RWPE2 (cell line): ENCODE results near the gene STIM1.
A peak's percentile ranks its signal among the peaks of the same experiment; 100 is the strongest.

Source experiments
- ATAC-seq: fragments of 200-7000 bp; cut with Tn5 transposase; 3 replicates; pipeline ENCODE4 v1.9.1; 2021; ENCODE audit warnings: low read depth
- DNase-seq: peaks from one replicate; pipeline ENCODE4 v3.0.0-alpha.2; 2020; ENCODE audit warnings: low spot score
- H3K27ac ChIP-seq: fragments of 450-650 bp; 2 replicates; pipeline ENCODE4 v1.5.1; 2017; ENCODE audit warnings: mild to moderate bottlenecking; ENCODE audit not compliant: poor library complexity, severe bottlenecking
- H3K27me3 ChIP-seq: fragments of 250-450 bp; sonication (Bioruptor Pico); 2 replicates; pipeline ENCODE4 v1.5.1; 2021; ENCODE audit warnings: mild to moderate bottlenecking, moderate library complexity; ENCODE audit not compliant: insufficient read depth, poor library complexity, severe bottlenecking
- H3K36me3 ChIP-seq: fragments of 250-450 bp; sonication (Bioruptor Pico); 2 replicates; pipeline ENCODE4 v1.5.1; 2020; ENCODE audit warnings: low read depth, mild to moderate bottlenecking, moderate library complexity
- H3K4me1 ChIP-seq: fragments of 250-450 bp; sonication (Bioruptor Pico); 2 replicates; pipeline ENCODE4 v1.5.1; 2021; ENCODE audit warnings: mild to moderate bottlenecking, moderate library complexity; ENCODE audit not compliant: insufficient read depth, poor library complexity, severe bottlenecking
- H3K4me3 ChIP-seq: fragments of 250-450 bp; sonication (Bioruptor Pico); 2 replicates; pipeline ENCODE4 v1.5.1; 2021; ENCODE audit warnings: mild to moderate bottlenecking, moderate library complexity; ENCODE audit not compliant: severe bottlenecking
- H3K9me3 ChIP-seq: fragments of 250-450 bp; sonication (Bioruptor Pico); 2 replicates; pipeline ENCODE4 v1.5.1; 2021; ENCODE audit warnings: mild to moderate bottlenecking, moderate library complexity; ENCODE audit not compliant: severe bottlenecking
- CTCF ChIP-seq: fragments of 450-650 bp; IDR thresholded peaks from one replicate; pipeline ENCODE4 v1.5.1; 2017; ENCODE audit warnings: mild to moderate bottlenecking, moderate library complexity; ENCODE audit not compliant: poor library complexity, severe bottlenecking

Gene STIM1

GRCh38 chr11:3838504-3838903, 17.0 kb upstream of the STIM1 start:
- H3K9me3 ChIP-seq: no peaks in the 10 kb centered on the region
- H3K27ac ChIP-seq: no peak overlapping the region
- no peaks in the 10 kb centered on the region for H3K27me3 ChIP-seq
- H3K36me3 ChIP-seq: peaks cover 21% of the 10 kb centered on the region
- DNase-seq: no peak
- no peak for ATAC-seq
- H3K4me3 ChIP-seq: no peak overlapping the region
- peaks cover 10% of the 10 kb centered on the region for H3K4me1 ChIP-seq
- TF ChIP-seq CTCF: no peak

DNA sequence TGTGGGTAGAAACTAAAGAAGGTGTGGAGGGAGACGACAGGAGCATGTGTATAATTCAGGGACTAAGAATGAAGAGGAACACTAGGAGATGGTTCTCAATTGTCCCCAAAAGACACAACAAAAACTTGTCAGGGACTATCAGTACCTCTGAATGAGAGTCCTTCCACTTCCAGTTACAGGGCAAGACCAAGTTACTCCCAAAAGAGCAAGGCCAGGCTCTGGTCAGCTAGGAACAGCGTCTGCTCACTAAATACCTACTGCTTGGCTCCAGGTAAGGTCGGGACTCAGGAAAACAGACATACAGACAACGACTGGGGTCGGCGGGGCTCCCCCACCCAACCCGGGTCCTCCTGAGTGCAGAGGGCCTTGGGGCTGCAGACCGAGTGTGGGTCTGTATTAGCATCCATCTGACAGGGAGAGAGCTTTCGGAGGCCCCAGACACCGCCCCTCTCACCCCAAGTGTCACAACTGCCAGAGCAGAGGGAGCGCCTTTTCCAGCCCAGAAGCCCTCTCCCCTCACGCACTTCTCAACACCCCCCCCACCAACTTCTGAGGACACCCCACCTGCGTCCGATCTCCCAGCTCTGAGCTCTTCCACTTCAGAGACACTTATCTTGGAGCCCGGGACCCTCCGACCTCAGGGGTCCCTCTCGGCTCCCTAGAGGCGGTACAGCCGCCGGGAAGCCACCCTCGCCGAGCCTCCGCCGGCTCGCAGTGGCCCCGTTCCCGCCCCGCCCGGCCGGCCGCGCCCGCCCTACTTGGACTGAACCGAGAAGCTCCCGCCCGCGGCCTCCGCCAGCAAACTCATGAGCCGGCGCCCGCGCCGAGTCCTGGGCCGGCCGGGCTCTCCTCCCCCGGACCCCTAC, 15.2 kb upstream of the STIM1 start:
- peak overlapping the region; percentile 98 for H3K4me3 ChIP-seq
- H3K9me3 ChIP-seq: no peaks in the 10 kb centered on the region
- no peak for TF ChIP-seq CTCF
- H3K36me3 ChIP-seq: peaks cover 8% of the 10 kb centered on the region
- DNase-seq: no peak
- ATAC-seq: peak; percentile 43
- no peaks in the 10 kb centered on the region for H3K27me3 ChIP-seq
- peak overlapping the region; percentile 83 for H3K27ac ChIP-seq
- H3K4me1 ChIP-seq: peaks cover 10% of the 10 kb centered on the region

DNA sequence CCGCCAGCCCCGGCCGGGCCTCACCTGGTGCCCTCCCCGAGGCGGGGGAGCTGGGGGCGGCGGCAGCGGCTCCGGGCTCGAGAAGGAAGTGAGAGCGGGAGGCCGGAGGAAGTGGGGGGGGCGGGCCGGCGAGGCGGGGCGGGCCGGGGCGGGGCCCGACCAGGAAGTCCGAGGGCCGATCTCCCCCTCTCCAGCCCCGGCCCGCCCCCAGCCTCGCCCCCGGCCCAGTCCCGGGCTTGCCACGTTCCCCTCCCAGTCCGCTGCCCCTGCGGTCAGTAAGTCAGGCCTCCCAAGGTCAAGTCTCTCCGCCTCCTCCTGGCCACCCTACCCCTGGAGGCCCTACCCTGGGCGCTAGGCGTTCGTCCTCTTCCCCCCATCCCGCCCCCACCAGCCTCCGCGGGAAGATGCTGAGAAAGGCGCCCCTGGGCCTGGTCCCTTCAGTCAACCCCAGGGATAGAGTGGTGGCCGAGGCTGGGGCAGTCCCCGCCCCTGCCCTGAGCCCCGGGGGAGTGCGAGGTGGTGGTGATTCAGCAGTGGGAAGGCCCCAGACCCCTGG, 14.5 kb upstream of the STIM1 start, which contains the start of gene RHOG:
Gene RHOG, minus strand, starts transcription at position 90 of the 556 bp plus-strand sequence. CDS start 12,821 bp downstream, outside the sequence.
- TF ChIP-seq CTCF: no peak
- H3K27ac ChIP-seq: peak within 1 kb of the TSS; percentile 83
- DNase-seq: peak; percentile 84

DNA sequence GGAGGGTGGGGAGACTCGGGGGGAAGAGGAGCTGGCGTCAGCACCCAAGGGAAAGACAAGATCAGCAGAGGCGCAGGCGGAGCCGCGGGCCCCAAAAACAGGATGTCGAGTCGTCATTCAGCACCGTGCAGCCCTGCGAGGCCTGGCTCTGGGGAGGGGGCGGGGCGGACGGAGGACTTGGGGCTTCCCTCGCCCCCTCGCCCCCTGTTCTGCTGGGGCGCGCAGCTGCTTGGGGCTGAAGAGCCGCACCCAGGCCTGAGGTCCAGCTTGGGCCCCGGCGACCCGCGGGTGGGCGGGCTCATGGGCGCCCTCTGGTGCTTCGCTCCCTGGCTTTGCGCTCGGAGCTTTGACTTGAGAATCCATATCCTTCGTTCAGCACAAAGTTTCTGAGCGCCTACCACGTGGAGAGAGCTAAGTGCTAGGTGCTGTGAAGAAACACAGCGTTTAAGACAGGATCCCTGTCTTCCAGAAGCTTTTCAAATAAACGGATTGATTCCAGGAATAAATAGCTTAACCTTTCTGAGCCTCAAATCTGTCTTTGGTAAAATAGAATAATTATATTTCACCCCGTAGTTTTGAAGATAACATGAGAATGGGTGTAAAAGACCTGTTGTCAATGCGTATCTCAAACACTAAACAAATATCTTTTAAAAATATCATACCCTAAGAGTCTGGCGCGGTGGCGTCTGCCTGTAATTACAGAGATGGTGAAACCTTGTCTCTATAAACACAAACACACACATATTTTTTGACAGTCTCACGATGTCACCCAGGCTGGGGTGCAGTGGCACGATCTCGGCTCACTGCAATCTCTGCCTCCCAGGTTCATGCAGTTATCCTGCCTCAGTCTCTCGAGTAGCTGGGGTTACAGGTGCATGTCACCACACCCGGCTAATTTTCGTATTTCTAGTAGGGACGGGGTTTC, 13.8 kb upstream of the STIM1 start:
- Histone ChIP-seq H3K9me3 (no peaks in the 10 kb centered on the region), H3K36me3 (peaks cover 8% of the 10 kb centered on the region), H3K27me3 (no peaks in the 10 kb centered on the region), H3K4me1 (peaks cover 10% of the 10 kb centered on the region), H3K4me3 (peak overlapping the region; percentile 98), H3K27ac (peak overlapping the region; percentile 83)
- peak; percentile 94 for TF ChIP-seq CTCF
- peak; percentile 70 for ATAC-seq
- no peak for DNase-seq

More for the DNA sequence above, 14.5 kb upstream of the STIM1 start, which contains the start of gene RHOG:
- ATAC-seq: peak; percentile 75
- no peaks in the 10 kb centered on the region for H3K27me3 ChIP-seq
- H3K4me1 ChIP-seq: peaks cover 10% of the 10 kb centered on the region
- H3K36me3 ChIP-seq: peaks cover 8% of the 10 kb centered on the region
- H3K9me3 ChIP-seq: no peaks in the 10 kb centered on the region
- H3K4me3 ChIP-seq: peak within 1 kb of the TSS; percentile 98
